PC-9 (cell line): ENCODE data around the gene VCAM1. TPM values are rescaled to one million over a fixed set of nuclear protein-coding genes. Genes with fewer than 3 reads are reported as not detected.
A peak's percentile ranks its signal among the peaks of the same experiment; 100 is the strongest.

Experiments
- BruUV-seq: library from RNA; stranded (reverse); fragments of 400-500 nt; replicated peaks from 2 replicates; lab custom pipeline; 2021; lab: Mats Ljungman, UMichigan
- CTCF ChIA-PET: fragments of 300-600 bp; sonication (Branson Sonifier 250); formaldehyde crosslinking; loops from one replicate; lab custom pipeline; 2022; ENCODE audit warnings: antibody characterized with exemption; lab: Charles Lee
- POLR2A ChIA-PET: fragments of 300-600 bp; sonication (Branson Sonifier 250); formaldehyde crosslinking; loops from one replicate; lab custom pipeline; 2022; ENCODE audit warnings: antibody characterized with exemption; ENCODE audit not compliant: unreplicated experiment; lab: Charles Lee
- DNase-seq, 2 experiments: peaks; one replicate each; pipeline versions ENCODE4 v3.0.0 to v3.0.0-alpha.2; 2015 to 2022; ENCODE audit warnings: mixed read lengths in 1 of 2
- H2AFZ ChIP-seq: fragments of 200-600 bp; sonication (generic); 2 replicates; pipeline ENCODE4 v1.8.1; 2017; ENCODE audit warnings: antibody characterized with exemption
- H3F3A ChIP-seq: fragments of 200-600 bp; sonication (generic); 2 replicates; pipeline ENCODE4 v1.8.1; 2017; ENCODE audit warnings: antibody characterized with exemption, mild to moderate bottlenecking, low read depth; ENCODE audit not compliant: insufficient read depth
- H3K27ac ChIP-seq: fragments of 200-600 bp; sonication (generic); 2 replicates; pipeline ENCODE4 v1.6.1; 2016; ENCODE audit warnings: mixed run types
- H3K27me3 ChIP-seq: fragments of 200-600 bp; sonication (generic); 2 replicates; pipeline ENCODE4 v1.6.1; 2016; ENCODE audit warnings: low read depth, mixed run types; ENCODE audit not compliant: insufficient read depth
- H3K36me3 ChIP-seq: fragments of 200-600 bp; sonication (generic); 2 replicates; pipeline ENCODE4 v1.6.1; 2016; ENCODE audit warnings: low read depth, mixed run types
- H3K4me1 ChIP-seq: fragments of 200-600 bp; sonication (generic); replicated peaks from 2 replicates; pipeline ENCODE4 v1.6.1; 2016; ENCODE audit warnings: mixed run types; ENCODE audit not compliant: insufficient read depth
- H3K4me2 ChIP-seq: fragments of 200-600 bp; sonication (generic); 2 replicates; pipeline ENCODE4 v1.6.1; 2017; ENCODE audit warnings: mixed run types
- H3K4me3 ChIP-seq: fragments of 200-600 bp; sonication (generic); 2 replicates; pipeline ENCODE4 v1.6.1; 2016; ENCODE audit warnings: mixed run types
- H3K79me2 ChIP-seq: fragments of 200-600 bp; sonication (generic); 2 replicates; pipeline ENCODE4 v1.6.1; 2017; ENCODE audit warnings: low read depth, mixed run types
- H3K9me2 ChIP-seq: fragments of 200-600 bp; sonication (generic); 2 replicates; pipeline ENCODE4 v1.8.1; 2017; ENCODE audit warnings: mild to moderate bottlenecking; ENCODE audit not compliant: insufficient read depth
- H3K9me3 ChIP-seq: fragments of 200-600 bp; sonication (generic); 2 replicates; pipeline ENCODE4 v1.8.1; 2016; ENCODE audit warnings: low read depth; ENCODE audit not compliant: insufficient read depth
- H4K20me1 ChIP-seq: fragments of 200-600 bp; sonication (generic); 2 replicates; pipeline ENCODE4 v1.8.1; 2017; ENCODE audit not compliant: insufficient read depth
- EZH2 ChIP-seq: fragments of 200-600 bp; sonication (generic); IDR thresholded peaks from 2 replicates; pipeline ENCODE4 v1.8.0; 2017; ENCODE audit warnings: antibody characterized with exemption, low read depth
- intact Hi-C: fragments of 100-400 bp; cut with micrococcal nuclease; formaldehyde crosslinking; loops from one replicate; pipeline ENCODE4 v1.10.0; 2022; ENCODE audit not compliant: unreplicated experiment
- total RNA-seq: library from RNA; stranded (reverse); gene quantifications from 2 replicates; pipeline ENCODE4 v1.2.3, GENCODE V29; 2021
- TF ChIP-seq, protein P1 (sequence below): fragments of 200-600 bp; sonication (generic); conservative IDR thresholded peaks from 2 replicates; pipeline ENCODE4 v1.6.1; 2017; ENCODE audit warnings: mixed run types, antibody characterized with exemption, mild to moderate bottlenecking, moderate library complexity

The VCAM1 gene
- total RNA-seq, 1 experiment from 2014 or later = not detected

DNA sequence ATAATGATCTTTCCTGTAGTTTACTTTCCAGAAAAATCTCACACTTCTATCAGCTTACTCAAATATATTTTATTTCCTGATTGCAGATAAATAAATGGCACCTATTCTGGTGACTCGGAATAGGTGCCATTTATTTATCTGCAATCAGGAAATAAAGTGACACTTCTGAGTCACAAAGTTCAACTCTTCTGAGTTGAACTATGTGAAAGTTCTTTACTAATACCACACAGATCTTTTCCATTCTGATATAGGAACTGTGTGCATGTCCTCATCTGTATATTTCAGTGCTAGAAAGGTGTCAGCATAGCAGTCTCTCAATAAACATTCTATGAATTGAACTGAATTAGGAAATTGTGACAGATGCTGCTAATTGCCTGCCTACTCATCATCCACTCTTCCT is 4.9 kb upstream of the VCAM1 start:
- Histone ChIP-seq H3K4me1 (peaks cover 41% of the 10 kb centered on the region), H2AFZ (peak overlapping the region; percentile 40), H4K20me1 (no peaks in the 10 kb centered on the region), H3K4me3 (0 out of 2 replicates have a peak overlapping the region, but pooled peaks have one; percentile 8), H3F3A (peaks cover 21% of the 10 kb centered on the region), H3K4me2 (peak overlapping the region; percentile 53), H3K79me2 (no peaks in the 10 kb centered on the region), H3K36me3 (no peaks in the 10 kb centered on the region), H3K9me2 (no peaks in the 10 kb centered on the region; the same call in 1 of the 2 replicates), H3K27ac (peak overlapping the region; percentile 91), H3K27me3 (no peaks in the 10 kb centered on the region), H3K9me3 (peaks cover 11% of the 10 kb centered on the region)
- no peak for TF ChIP-seq EZH2
- TF ChIP-seq, protein P1, sequence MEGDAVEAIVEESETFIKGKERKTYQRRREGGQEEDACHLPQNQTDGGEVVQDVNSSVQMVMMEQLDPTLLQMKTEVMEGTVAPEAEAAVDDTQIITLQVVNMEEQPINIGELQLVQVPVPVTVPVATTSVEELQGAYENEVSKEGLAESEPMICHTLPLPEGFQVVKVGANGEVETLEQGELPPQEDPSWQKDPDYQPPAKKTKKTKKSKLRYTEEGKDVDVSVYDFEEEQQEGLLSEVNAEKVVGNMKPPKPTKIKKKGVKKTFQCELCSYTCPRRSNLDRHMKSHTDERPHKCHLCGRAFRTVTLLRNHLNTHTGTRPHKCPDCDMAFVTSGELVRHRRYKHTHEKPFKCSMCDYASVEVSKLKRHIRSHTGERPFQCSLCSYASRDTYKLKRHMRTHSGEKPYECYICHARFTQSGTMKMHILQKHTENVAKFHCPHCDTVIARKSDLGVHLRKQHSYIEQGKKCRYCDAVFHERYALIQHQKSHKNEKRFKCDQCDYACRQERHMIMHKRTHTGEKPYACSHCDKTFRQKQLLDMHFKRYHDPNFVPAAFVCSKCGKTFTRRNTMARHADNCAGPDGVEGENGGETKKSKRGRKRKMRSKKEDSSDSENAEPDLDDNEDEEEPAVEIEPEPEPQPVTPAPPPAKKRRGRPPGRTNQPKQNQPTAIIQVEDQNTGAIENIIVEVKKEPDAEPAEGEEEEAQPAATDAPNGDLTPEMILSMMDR = no peak
- BruUV-seq = no TSS peak
- intact Hi-C loops = loop anchor here (2.0 to 5.0 kb wide), 3 partner anchors 92 to 153 kb away; no protein-coding TSS in a partner anchor
- ChIA-PET CTCF (no interaction called here), POLR2A (no interaction called here)
- peak in 1 of 2 experiments; percentile 90 for DNase-seq

DNA sequence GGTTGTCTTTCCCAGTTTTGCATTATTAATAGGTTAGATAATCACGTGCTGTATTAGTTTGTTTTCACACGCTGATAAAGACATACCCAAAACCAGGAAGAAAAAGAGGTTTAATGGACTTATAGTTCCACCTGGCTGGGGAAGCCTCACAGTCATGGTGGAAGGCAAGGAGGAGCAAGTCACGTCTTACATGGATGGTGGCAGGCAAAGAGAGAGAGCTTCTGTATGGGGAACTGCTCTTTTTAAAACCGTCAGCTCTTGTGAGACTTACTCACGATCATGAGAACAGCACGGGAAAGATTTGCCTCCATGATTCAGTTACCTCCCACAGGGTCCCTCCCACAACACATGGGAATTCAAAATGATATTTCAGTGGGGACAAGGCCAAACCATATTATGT is 2.3 kb upstream of the VCAM1 start:
- intact Hi-C loops = no loop called here
- no TSS peak for BruUV-seq

GRCh38 chr1:100718581-100718980 is 961 bp upstream of the VCAM1 start:
- H3K4me2 ChIP-seq = no peak overlapping the region
- no TSS peak for BruUV-seq
- CTCF ChIA-PET = no interaction called here
- no peaks in the 10 kb centered on the region for H3K27me3 ChIP-seq
- H3K79me2 ChIP-seq = no peaks in the 10 kb centered on the region
- H3K36me3 ChIP-seq = no peaks in the 10 kb centered on the region
- H4K20me1 ChIP-seq = no peaks in the 10 kb centered on the region
- no peaks in the 10 kb centered on the region; the same call in 1 of the 2 replicates for H3K9me3 ChIP-seq
- H3K4me1 ChIP-seq = peaks cover 24% of the 10 kb centered on the region
- TF ChIP-seq, protein P1 = no peak
- TF ChIP-seq EZH2 = no peak
- no peak overlapping the region for H3K4me3 ChIP-seq
- DNase-seq = no peak
- intact Hi-C loops = no loop called here
- H3F3A ChIP-seq = peaks cover 17% of the 10 kb centered on the region
- no peak overlapping the region for H2AFZ ChIP-seq
- POLR2A ChIA-PET = no interaction called here
- H3K27ac ChIP-seq = no peak overlapping the region
- peaks cover 3% of the 10 kb centered on the region; the same call in 1 of the 2 replicates for H3K9me2 ChIP-seq

More for the DNA sequence above, 2.3 kb upstream of the VCAM1 start:
- POLR2A ChIA-PET = no interaction called here
- Histone ChIP-seq H2AFZ (no peak overlapping the region), H3K4me3 (no peak overlapping the region), H3K36me3 (no peaks in the 10 kb centered on the region), H3K27ac (no peak overlapping the region), H3K9me2 (no peaks in the 10 kb centered on the region; the same call in 1 of the 2 replicates), H3K4me1 (peaks cover 30% of the 10 kb centered on the region), H3K9me3 (peaks cover 5% of the 10 kb centered on the region), H3K27me3 (no peaks in the 10 kb centered on the region), H3K79me2 (no peaks in the 10 kb centered on the region), H3K4me2 (no peak overlapping the region), H4K20me1 (no peaks in the 10 kb centered on the region), H3F3A (peaks cover 21% of the 10 kb centered on the region)
- TF ChIP-seq, protein P1 = no peak
- TF ChIP-seq EZH2 = no peak
- CTCF ChIA-PET = interaction anchor here (0.6 kb wide), 1 partner anchor 127 kb away, joined by 3 read pairs; no protein-coding TSS in a partner anchor
- no peak for DNase-seq
